Subcutaneous adipose tissue (tissue), 4 donors: Measurements from ENCODE around the gene ETFB. TPM values are rescaled to one million over a fixed set of nuclear protein-coding genes. Genes with fewer than 3 reads are reported as not detected.

Experiments
- total RNA-seq, 4 donors: library from RNA; depleted of rRNA; stranded (reverse); fragments of >200 nt; gene quantifications; one replicate each; pipeline ENCODE4 v1.1.0, GENCODE V29; 2016
- TF ChIP-seq, protein P1 (sequence below): fragments of 450-650 bp; IDR thresholded peaks from one replicate; pipeline ENCODE4 v1.5.1; 2016; ENCODE audit warnings: low read depth, mild to moderate bottlenecking, control low read depth, antibody characterized with exemption, moderate library complexity

ETFB gene
- total RNA-seq, 4 donors from 2014 or later = 116 to 444 (median 155) TPM

DNA sequence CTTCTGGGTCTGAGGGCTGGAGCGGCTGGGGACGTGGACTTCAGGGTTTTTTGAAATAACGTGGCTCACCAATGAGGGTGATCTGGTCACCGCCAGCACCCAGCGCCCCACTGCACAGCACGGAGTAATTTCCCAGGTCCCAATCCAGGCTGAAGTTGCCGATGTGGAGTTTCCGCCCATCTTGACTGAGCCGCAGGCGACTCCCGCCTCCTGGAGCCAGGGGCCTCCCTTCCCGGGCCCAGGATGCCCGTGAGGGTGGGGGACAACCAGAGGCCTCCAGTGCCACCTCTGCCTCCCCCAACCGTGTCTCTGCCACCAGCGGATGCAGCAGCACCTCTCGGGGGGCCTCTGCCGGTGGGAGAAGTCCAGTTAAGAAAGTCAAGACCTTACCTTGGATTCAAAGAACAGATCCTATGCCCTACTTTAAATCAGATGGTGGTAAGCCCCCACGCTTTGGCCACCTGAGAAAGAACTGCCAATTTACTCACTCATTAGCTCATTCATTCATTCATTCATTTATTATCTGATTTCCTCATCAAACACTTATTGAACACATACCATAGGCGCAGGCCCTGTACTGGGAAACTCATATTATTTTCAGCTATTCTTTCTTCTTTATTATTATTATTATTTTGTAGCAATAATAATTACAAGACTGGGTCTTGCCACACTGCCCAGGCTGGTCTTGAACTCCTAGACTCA, 28.2 kb downstream of the ETFB start:
- TF ChIP-seq, protein P1, sequence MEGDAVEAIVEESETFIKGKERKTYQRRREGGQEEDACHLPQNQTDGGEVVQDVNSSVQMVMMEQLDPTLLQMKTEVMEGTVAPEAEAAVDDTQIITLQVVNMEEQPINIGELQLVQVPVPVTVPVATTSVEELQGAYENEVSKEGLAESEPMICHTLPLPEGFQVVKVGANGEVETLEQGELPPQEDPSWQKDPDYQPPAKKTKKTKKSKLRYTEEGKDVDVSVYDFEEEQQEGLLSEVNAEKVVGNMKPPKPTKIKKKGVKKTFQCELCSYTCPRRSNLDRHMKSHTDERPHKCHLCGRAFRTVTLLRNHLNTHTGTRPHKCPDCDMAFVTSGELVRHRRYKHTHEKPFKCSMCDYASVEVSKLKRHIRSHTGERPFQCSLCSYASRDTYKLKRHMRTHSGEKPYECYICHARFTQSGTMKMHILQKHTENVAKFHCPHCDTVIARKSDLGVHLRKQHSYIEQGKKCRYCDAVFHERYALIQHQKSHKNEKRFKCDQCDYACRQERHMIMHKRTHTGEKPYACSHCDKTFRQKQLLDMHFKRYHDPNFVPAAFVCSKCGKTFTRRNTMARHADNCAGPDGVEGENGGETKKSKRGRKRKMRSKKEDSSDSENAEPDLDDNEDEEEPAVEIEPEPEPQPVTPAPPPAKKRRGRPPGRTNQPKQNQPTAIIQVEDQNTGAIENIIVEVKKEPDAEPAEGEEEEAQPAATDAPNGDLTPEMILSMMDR = no peak

DNA sequence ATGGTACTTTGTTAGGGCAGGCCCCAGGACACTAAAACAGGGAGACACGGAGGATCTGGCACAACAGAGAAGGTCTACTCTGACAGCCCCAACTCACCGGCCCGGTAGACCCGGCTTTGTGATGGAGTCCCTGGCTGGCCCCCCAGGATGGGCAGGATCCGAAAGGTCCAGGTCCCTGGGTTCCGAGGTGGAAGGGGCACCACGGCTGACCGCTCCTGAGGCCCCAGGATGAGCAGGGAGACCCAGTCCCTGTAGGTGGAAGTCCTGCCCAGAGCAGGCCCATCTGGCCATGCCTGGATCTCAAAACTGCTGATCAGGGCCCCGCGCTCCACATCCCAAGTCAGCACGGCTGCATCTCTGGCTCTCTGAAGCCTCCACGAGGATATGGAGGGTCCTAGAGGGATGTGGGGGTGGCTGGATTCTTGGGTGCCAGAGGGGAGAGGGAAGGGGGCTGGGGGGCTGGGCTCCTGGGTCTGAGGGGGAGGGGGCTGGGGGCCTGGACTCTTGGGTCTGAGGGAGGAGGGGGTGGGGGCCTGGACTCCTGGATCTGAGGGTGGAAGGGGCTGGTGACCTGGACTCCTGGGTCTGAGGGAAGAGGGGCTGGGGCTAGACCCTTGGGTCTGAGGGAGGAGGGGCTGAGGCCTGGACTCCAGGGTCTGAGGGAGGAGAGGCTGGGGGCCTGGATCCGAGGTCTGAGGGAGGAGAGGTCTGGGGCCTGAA, 28.9 kb downstream of the ETFB start:
- TF ChIP-seq, protein P1 = no peak

DNA sequence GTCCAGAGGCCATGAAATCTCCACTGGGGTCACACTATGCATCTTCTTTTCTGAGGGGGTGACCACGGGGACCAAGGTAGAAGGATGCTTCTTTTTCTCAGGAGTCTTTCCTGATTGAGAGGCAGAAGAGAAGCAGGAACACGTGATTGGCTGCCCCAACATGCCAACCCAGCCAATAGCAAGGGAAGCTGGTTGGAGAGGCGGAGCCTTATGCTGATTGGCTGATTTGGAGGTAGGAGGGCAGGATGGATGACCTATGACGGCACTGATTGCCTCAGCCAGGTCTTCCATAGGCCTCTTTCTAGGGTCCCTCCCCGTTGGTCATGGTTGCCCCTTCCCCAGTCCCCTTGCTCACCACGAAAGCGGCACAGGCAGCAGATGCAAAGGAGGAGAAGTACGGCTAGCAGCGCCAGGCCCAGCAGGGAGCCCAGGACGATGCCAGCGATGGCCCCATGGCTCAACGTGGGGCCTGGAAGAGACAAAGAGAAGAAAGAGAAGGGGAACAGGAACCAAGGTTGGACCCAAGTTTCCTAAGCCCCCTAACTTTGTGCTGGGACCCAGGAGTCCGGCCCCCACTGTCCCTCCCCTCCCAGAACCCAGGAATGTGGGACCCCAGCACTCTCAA, 32.2 kb downstream of the ETFB start:
- TF ChIP-seq, protein P1 = no peak

DNA sequence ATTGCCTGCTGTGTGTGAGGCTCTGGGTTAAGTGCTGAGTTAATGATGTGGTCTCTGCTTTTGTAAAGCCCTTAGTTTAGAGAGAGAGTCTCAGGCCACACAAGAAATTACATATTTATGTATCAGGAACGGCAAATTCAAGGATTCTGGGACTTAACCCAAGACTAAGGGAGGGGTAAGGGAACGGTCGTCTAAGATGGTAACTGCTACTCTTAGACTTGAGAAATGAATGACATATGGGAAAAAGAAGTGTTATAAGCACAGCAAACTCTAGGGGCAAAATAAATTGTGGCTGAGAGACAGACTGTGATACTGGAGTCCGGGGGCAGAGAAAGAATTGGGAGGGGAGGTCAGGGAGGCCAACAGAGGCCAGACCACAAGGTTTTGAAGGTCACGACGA, 34.5 kb downstream of the ETFB start:
- TF ChIP-seq, protein P1 = no peak

DNA sequence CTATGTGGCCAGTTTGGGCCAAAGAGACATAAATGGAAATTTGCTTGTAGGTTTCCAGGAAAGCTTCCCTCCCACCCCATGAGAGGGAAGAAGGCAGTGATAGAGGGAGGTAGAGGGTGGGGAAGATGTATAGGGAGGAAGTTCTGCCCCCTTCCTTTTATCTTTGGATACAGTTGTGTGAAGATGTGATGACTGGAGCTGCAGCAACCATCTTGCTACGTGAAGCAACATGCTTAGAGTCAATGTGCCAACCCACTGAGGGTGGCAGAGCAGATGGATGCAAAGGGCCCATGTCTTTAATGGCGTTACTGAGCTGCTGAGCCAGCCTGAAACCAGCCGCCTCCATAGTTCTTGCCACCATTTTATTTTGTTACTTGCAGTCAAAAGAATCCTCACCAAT, 35.0 kb downstream of the ETFB start:
- TF ChIP-seq, protein P1 = no peak

DNA sequence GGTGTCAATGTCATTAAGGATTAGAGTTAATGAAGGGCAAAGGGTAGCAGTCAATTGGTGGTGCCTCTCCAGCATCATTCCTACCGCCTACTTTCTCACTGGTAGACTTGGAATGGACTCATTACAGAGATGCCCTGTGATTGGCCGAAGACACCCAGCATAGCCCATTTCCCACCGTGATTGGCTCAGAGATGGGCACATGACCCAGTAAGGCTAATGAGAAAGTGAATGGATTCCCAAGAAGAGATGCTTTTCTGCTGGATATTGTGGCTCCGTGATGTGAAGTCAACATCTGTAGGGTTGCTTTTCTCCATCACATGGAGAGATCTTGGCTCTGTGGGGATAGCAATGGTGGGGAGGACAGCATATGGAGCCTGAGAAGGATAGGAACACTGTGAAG, 35.8 kb downstream of the ETFB start:
- TF ChIP-seq, protein P1 = no peak

DNA sequence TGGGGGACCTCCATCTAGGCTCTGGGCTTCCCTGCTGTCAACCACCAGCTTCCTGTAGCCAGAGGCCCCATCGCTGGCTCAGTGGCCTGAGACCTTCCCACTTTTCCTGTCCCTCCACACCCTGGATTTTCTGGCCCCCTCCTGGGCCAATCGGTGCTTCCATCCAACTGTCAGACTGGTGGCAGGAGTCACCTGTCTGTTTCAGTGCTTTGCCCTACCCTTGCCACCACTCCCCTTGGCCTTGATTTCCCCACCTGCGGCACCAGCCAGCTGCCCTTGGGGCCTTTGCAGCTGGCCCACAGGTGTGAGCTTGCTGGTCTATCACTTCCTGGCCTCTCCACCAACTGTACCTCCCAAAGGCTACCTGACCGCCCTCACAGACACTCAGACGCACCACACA, 36.8 kb downstream of the ETFB start:
- TF ChIP-seq, protein P1 = no peak
